SW 1271 (cell line): ENCODE measurements around the gene BLOC1S4.
"Not testable (repeated sequence)": the region's sequence is repeated elsewhere in the genome, so short reads cannot be mapped to it uniquely, and the experiment has no call there.

Experiments used
- DNase-seq, 2 experiments: peaks; one replicate each; lab custom pipeline; 2025; lab: John Stamatoyannopoulos, UW

Gene BLOC1S4

GRCh38 chr4:6742507-6742906, 26.5 kb downstream of the BLOC1S4 start:
- DNase-seq: no peak

- DNase-seq: no peak
Observed at GRCh38 chr4:6742989-6743388, 27.0 kb downstream of the BLOC1S4 start.

- no peak for DNase-seq
Observed at GRCh38 chr4:6746721-6747293, 30.8 kb downstream of the BLOC1S4 start.

- no peak for DNase-seq
Observed at GRCh38 chr4:6747294-6748051, 31.5 kb downstream of the BLOC1S4 start.

- no peak for DNase-seq
Observed at GRCh38 chr4:6748286-6748685, 32.3 kb downstream of the BLOC1S4 start.

GRCh38 chr4:6749340-6750171, 33.6 kb downstream of the BLOC1S4 start:
- no peak for DNase-seq

GRCh38 chr4:6750286-6751221, 34.6 kb downstream of the BLOC1S4 start:
- no peak for DNase-seq

GRCh38 chr4:6751611-6752485, 35.9 kb downstream of the BLOC1S4 start:
- no peak for DNase-seq

- no peak for DNase-seq
Observed at GRCh38 chr4:6752486-6752829, 36.5 kb downstream of the BLOC1S4 start.

- DNase-seq: no peak
Observed at GRCh38 chr4:6753103-6753560, 37.2 kb downstream of the BLOC1S4 start.

- no peak for DNase-seq
Observed at GRCh38 chr4:6753891-6754290, 37.9 kb downstream of the BLOC1S4 start.

GRCh38 chr4:6754481-6755087, 38.6 kb downstream of the BLOC1S4 start:
- no peak for DNase-seq

GRCh38 chr4:6755088-6755753, 39.2 kb downstream of the BLOC1S4 start:
- DNase-seq: no peak

- not testable (repeated sequence) for DNase-seq
Observed at GRCh38 chr4:6756345-6756744, 40.4 kb downstream of the BLOC1S4 start.

GRCh38 chr4:6758728-6759127, 42.8 kb downstream of the BLOC1S4 start:
- DNase-seq: no peak

GRCh38 chr4:6760865-6761264, 44.9 kb downstream of the BLOC1S4 start:
- no peak for DNase-seq

GRCh38 chr4:6761649-6762615, 46.0 kb downstream of the BLOC1S4 start:
- DNase-seq: no peak

GRCh38 chr4:6763330-6763851, 47.4 kb downstream of the BLOC1S4 start:
- DNase-seq: no peak
